ENCODE data around the gene PCDHB8.
"Not testable (repeated sequence)": the region's sequence is repeated elsewhere in the genome, so short reads cannot be mapped to it uniquely, and the experiment has no call there.

Gene PCDHB8

DNA sequence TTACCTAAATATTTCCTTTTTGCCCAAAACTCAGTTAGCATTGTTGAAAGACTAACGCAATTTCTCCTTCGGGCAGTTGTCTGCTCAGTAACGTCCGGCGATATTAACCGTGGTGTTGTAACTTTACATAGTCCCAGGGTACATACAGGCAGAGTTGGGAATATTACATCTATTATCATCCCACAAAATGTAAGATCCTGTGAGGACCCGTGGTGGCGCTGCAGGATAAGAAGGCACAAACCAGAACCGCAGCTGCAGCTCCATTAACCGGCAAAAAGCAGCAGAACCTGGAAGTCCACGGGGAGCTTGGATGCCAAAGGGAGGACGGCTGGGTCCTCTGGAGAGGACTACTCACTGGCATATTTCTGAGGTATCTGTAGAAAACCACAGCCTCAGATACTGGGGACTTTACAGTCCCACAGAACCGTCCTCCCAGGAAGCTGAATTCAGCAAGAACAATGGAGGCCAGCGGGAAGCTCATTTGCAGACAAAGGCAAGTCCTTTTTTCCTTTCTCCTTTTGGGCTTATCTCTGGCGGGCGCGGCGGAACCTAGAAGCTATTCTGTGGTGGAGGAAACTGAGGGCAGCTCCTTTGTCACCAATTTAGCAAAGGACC is at the start of gene PCDHB8:
TSS of gene PCDHB8 (plus strand) at position 214 of the 615 bp plus-strand sequence. CDS start at position 459, 245 bp downstream.
- in situ Hi-C loops (cut with HindIII; ENCODE audit: low pct_ligation_motif_present, low sequenced_read_pairs); H3K27me3 ChIP-seq (replicated peaks): not testable (repeated sequence)

DNA sequence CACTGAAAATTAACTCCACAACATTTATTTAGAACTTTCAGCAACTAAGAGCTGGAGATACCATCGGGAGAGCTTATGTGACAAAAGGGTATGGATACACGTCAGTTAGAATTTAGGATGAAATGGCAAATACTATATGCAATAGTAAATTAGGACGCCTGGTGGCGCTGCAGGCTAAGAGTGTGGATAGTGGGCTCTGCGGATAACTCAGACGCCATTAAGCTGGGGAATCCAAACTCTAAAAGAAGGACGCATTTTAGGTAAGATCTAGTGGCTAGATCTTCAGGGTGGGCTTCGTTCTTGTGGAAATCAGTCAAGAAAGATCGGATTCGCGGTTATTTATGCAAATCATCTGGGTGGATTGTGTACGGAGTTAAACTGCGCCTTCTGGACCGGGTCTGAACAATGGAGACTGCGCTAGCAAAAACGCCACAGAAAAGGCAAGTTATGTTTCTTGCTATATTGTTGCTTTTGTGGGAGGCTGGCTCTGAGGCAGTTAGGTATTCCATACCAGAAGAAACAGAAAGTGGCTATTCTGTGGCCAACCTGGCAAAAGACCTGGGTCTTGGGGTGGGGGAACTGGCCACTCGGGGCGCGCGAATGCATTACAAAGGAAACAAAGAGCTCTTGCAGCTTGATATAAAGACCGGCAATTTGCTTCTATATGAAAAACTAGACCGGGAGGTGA is 42.4 kb upstream of the PCDHB8 start, which contains the start of gene PCDHB5:
TSS of gene PCDHB5 (plus strand) at position 177 of the 688 bp plus-strand sequence. CDS start at position 406, 229 bp downstream.
- TF ChIP-seq, protein P1, sequence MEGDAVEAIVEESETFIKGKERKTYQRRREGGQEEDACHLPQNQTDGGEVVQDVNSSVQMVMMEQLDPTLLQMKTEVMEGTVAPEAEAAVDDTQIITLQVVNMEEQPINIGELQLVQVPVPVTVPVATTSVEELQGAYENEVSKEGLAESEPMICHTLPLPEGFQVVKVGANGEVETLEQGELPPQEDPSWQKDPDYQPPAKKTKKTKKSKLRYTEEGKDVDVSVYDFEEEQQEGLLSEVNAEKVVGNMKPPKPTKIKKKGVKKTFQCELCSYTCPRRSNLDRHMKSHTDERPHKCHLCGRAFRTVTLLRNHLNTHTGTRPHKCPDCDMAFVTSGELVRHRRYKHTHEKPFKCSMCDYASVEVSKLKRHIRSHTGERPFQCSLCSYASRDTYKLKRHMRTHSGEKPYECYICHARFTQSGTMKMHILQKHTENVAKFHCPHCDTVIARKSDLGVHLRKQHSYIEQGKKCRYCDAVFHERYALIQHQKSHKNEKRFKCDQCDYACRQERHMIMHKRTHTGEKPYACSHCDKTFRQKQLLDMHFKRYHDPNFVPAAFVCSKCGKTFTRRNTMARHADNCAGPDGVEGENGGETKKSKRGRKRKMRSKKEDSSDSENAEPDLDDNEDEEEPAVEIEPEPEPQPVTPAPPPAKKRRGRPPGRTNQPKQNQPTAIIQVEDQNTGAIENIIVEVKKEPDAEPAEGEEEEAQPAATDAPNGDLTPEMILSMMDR (IDR thresholded peaks at IDR 0.05; ENCODE audit: low read depth, low read length, missing control alignments): peak; percentile 35

More for the DNA sequence above, at the start of gene PCDHB8:
- not testable (repeated sequence) for H3K36me3 ChIP-seq (replicated peaks); H3K27ac ChIP-seq; H3K4me3 ChIP-seq (ENCODE audit: low read depth, low read length); DNase-seq

DNA sequence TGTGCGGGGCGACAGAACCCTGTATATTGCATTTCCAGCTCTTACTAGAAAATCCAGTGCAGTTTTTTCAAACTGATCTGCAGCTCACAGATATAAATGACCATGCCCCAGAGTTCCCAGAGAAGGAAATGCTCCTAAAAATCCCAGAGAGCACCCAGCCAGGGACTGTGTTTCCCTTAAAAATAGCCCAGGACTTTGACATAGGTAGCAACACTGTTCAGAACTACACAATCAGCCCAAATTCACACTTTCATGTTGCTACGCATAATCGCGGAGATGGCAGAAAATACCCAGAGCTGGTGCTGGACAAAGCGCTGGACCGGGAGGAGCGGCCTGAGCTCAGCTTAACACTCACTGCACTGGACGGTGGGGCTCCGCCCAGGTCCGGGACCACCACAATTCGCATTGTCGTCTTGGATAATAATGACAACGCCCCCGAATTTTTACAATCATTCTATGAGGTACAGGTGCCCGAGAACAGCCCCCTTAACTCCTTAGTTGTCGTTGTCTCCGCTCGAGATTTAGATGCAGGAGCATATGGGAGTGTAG is 41.8 kb upstream of the PCDHB8 start:
- Histone ChIP-seq H3K27ac (no peak overlapping the region), H3K27me3 (replicated peaks) (no peaks in the 10 kb centered on the region), H3K4me3 (ENCODE audit: low read depth, low read length) (no peak overlapping the region), H3K36me3 (replicated peaks) (no peaks in the 10 kb centered on the region)
- TF ChIP-seq, protein P1 (IDR thresholded peaks at IDR 0.05; ENCODE audit: low read depth, low read length, missing control alignments): no peak
- DNase-seq: no peak
- in situ Hi-C loops (cut with HindIII; ENCODE audit: low pct_ligation_motif_present, low sequenced_read_pairs): no loop called here

More for the DNA sequence above, 42.4 kb upstream of the PCDHB8 start, which contains the start of gene PCDHB5:
- in situ Hi-C loops (cut with HindIII; ENCODE audit: low pct_ligation_motif_present, low sequenced_read_pairs): no loop called here
- no peak within 1 kb of the TSS for H3K27ac ChIP-seq
- no peaks in the 10 kb centered on the region for H3K36me3 ChIP-seq (replicated peaks)
- no peak for DNase-seq
- no peak within 1 kb of the TSS for H3K4me3 ChIP-seq (ENCODE audit: low read depth, low read length)
- no peaks in the 10 kb centered on the region for H3K27me3 ChIP-seq (replicated peaks)

DNA sequence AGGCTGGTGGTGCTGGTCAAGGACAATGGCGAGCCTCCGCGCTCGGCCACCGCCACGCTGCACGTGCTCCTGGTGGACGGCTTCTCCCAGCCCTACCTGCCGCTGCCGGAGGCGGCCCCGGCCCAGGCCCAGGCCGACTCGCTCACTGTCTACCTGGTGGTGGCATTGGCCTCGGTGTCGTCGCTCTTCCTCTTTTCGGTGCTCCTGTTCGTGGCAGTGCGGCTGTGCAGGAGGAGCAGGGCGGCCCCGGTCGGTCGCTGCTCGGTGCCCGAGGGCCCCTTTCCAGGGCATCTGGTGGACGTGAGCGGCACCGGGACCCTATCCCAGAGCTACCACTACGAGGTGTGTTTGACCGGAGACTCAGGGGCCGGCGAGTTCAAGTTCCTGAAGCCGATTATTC is 40.2 kb upstream of the PCDHB8 start:
- DNase-seq; in situ Hi-C loops (cut with HindIII; ENCODE audit: low pct_ligation_motif_present, low sequenced_read_pairs); H3K4me3 ChIP-seq (ENCODE audit: low read depth, low read length); H3K27ac ChIP-seq; H3K36me3 ChIP-seq (replicated peaks); H3K27me3 ChIP-seq (replicated peaks): not testable (repeated sequence)

DNA sequence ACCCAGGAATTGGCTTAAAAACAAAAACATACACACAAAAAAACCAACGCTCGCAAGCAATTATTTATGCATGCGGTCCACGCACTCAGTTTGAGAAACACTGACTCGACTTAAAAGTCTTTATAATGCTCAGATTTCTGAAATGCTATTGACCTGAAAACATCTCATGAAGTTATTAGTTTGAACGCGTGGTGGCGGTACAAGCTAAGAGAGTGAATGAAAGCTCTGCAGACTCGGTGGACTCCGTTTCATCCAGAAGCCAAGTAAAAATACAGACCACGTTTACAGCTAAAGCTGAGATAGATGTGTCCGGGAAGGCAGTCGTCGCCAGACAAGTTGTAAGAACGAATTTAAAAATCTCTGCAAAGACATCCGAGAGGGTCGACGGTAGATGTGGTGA is 27.8 kb upstream of the PCDHB8 start, which contains the start of gene PCDHB6:
TSS of gene PCDHB6 (plus strand) at position 246 of the 400 bp plus-strand sequence. CDS start 201 bp downstream, outside the sequence.
- TF ChIP-seq, protein P1 (IDR thresholded peaks at IDR 0.05; ENCODE audit: low read depth, low read length, missing control alignments): no peak
- DNase-seq: no peak
- in situ Hi-C loops (cut with HindIII; ENCODE audit: low pct_ligation_motif_present, low sequenced_read_pairs): no loop called here
- Histone ChIP-seq H3K36me3 (replicated peaks) (no peaks in the 10 kb centered on the region), H3K4me3 (ENCODE audit: low read depth, low read length) (no peak within 1 kb of the TSS), H3K27me3 (replicated peaks) (no peaks in the 10 kb centered on the region), H3K27ac (no peak within 1 kb of the TSS)

DNA sequence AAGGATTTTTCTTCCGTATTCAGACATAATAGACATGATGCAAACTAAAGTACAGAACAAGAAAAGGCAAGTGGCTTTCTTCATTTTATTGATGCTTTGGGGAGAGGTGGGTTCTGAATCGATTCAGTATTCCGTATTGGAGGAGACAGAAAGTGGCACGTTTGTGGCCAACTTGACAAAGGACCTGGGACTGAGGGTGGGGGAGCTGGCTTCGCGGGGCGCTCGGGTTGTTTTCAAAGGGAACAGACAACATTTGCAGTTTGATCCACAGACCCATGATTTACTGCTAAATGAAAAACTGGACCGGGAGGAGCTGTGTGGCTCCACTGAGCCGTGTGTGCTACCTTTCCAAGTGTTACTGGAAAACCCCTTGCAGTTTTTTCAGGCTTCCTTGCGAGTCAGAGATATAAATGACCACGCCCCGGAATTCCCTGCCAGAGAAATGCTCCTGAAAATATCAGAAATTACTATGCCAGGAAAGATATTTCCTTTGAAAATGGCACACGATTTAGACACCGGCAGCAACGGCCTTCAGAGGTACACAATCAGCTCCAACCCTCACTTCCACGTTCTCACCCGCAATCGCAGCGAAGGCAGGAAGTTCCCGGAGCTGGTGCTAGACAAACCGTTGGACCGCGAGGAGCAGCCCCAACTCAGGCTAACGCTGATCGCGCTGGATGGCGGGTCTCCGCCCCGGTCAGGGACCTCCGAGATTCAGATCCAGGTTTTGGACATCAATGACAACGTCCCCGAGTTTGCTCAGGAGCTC is 27.2 kb upstream of the PCDHB8 start:
- in situ Hi-C loops (cut with HindIII; ENCODE audit: low pct_ligation_motif_present, low sequenced_read_pairs): no loop called here
- Histone ChIP-seq H3K27me3 (replicated peaks) (no peaks in the 10 kb centered on the region), H3K27ac (no peak overlapping the region), H3K4me3 (ENCODE audit: low read depth, low read length) (no peak overlapping the region), H3K36me3 (replicated peaks) (no peaks in the 10 kb centered on the region)
- no peak for DNase-seq
- TF ChIP-seq, protein P1 (IDR thresholded peaks at IDR 0.05; ENCODE audit: low read depth, low read length, missing control alignments): no peak

All from brain microvascular endothelial cell (primary cell).